IMR-90 (cell line): ENCODE data around the gene MROH8. TPM values are rescaled to one million over a fixed set of nuclear protein-coding genes. Genes with fewer than 3 reads are reported as not detected.

Experiments
- ATAC-seq: fragments of 200-7000 bp; cut with Tn5 transposase; 2 replicates; pipeline ENCODE4 v1.9.1; 2020; ENCODE audit warnings: low read depth, mild to moderate bottlenecking, moderate library complexity
- BruUV-seq: library from RNA; stranded (reverse); fragments of 400-500 nt; replicated peaks from 2 replicates; lab custom pipeline; 2021; lab: Mats Ljungman, UMichigan
- CTCF ChIA-PET: fragments of 300-600 bp; formaldehyde crosslinking; extraction: SDS; loops from one replicate; lab custom pipeline; 2021; ENCODE audit warnings: antibody characterized with exemption; lab: Yijun Ruan, JAX
- POLR2A ChIA-PET: fragments of 300-600 bp; sonication (Branson Sonifier 250); formaldehyde crosslinking; loops from one replicate; lab custom pipeline; 2022; ENCODE audit warnings: antibody characterized with exemption; ENCODE audit not compliant: unreplicated experiment; lab: Charles Lee
- DNase-seq: peaks from one replicate; pipeline ENCODE4 v3.0.0; 2013
- H2AFZ ChIP-seq: replicated peaks from 2 replicates; pipeline ENCODE3; 2013; ENCODE audit warnings: low read length, mild to moderate bottlenecking; ENCODE audit not compliant: poor library complexity
- H2AK5ac ChIP-seq: 2 replicates; pipeline ENCODE4 v1.6.1; 2013; ENCODE audit warnings: low read depth, low read length, inconsistent platforms
- H2AK9ac ChIP-seq: replicated peaks from 2 replicates; pipeline ENCODE3; 2013; ENCODE audit warnings: mild to moderate bottlenecking, low read depth, low read length, moderate library complexity; ENCODE audit not compliant: poor library complexity
- H2BK120ac ChIP-seq: 2 replicates; pipeline ENCODE4 v1.6.1; 2013; ENCODE audit warnings: low read depth, low read length, inconsistent platforms
- H2BK15ac ChIP-seq: 3 replicates; pipeline ENCODE4 v1.6.1; 2013; ENCODE audit warnings: low read depth, low read length, inconsistent platforms
- H2BK20ac ChIP-seq: 2 replicates; pipeline ENCODE4 v1.6.1; 2013; ENCODE audit warnings: low read depth, mild to moderate bottlenecking, inconsistent platforms, low read length, moderate library complexity
- H2BK5ac ChIP-seq: 2 replicates; pipeline ENCODE4 v1.6.1; 2013; ENCODE audit warnings: mild to moderate bottlenecking, low read depth, low read length, inconsistent platforms; ENCODE audit not compliant: poor library complexity, severe bottlenecking
- H3K14ac ChIP-seq: replicated peaks from 2 replicates; pipeline ENCODE4 v1.6.1; 2013; ENCODE audit warnings: low read depth, low read length, inconsistent platforms
- H3K18ac ChIP-seq: 2 replicates; pipeline ENCODE4 v1.6.1; 2013; ENCODE audit warnings: low read depth, low read length, control low read depth
- H3K23ac ChIP-seq: 2 replicates; pipeline ENCODE4 v1.6.1; 2013; ENCODE audit warnings: low read depth, low read length, inconsistent platforms
- H3K27ac ChIP-seq: 2 replicates; pipeline ENCODE4 v1.5.1; 2013; ENCODE audit warnings: mild to moderate bottlenecking, control low read depth, low read length; ENCODE audit not compliant: insufficient read depth
- H3K27me3 ChIP-seq: 2 replicates; pipeline ENCODE4 v1.6.1; 2013; ENCODE audit warnings: low read length; ENCODE audit not compliant: control insufficient read depth, insufficient read depth
- H3K36me3 ChIP-seq: 2 replicates; pipeline ENCODE4 v1.6.1; 2013; ENCODE audit warnings: low read length, mixed read lengths; ENCODE audit not compliant: control insufficient read depth, insufficient read depth
- H3K4ac ChIP-seq: 2 replicates; pipeline ENCODE4 v1.6.1; 2013; ENCODE audit warnings: low read depth, low read length, inconsistent platforms
- H3K4me1 ChIP-seq: 2 replicates; pipeline ENCODE4 v1.6.1; 2013; ENCODE audit warnings: low read length, mixed read lengths; ENCODE audit not compliant: control insufficient read depth, insufficient read depth
- H3K4me2 ChIP-seq: 2 replicates; pipeline ENCODE4 v1.6.1; 2013; ENCODE audit warnings: low read depth, mild to moderate bottlenecking, control low read depth, low read length, moderate library complexity
- H3K4me3 ChIP-seq: 2 replicates; pipeline ENCODE4 v1.5.1; 2013; ENCODE audit warnings: low read depth, mild to moderate bottlenecking, control low read depth, low read length, moderate library complexity; ENCODE audit not compliant: insufficient read depth
- H3K56ac ChIP-seq: 2 replicates; pipeline ENCODE4 v1.6.1; 2013; ENCODE audit warnings: low read length, inconsistent platforms; ENCODE audit not compliant: insufficient read depth; ENCODE audit errors: extremely low read depth
- H3K79me1 ChIP-seq, 2 experiments: 2 replicates each; pipeline ENCODE4 v1.6.1; 2013; ENCODE audit warnings: low read length in 2 of 2, inconsistent platforms in 1 of 2, low read depth in 1 of 2
- H3K9ac ChIP-seq: 2 replicates; pipeline ENCODE4 v1.6.1; 2013; ENCODE audit warnings: low read depth, low read length, control low read depth
- H3K9me1 ChIP-seq: 2 replicates; pipeline ENCODE4 v1.6.1; 2013; ENCODE audit warnings: low read length, inconsistent platforms; ENCODE audit not compliant: insufficient read depth
- H3K9me3 ChIP-seq: 2 replicates; pipeline ENCODE4 v1.6.1; 2013; ENCODE audit warnings: low read length; ENCODE audit not compliant: control insufficient read depth, insufficient read depth
- H4K20me1 ChIP-seq: 2 replicates; pipeline ENCODE4 v1.6.1; 2013; ENCODE audit warnings: low read length, inconsistent platforms; ENCODE audit not compliant: insufficient read depth
- H4K5ac ChIP-seq: 2 replicates; pipeline ENCODE4 v1.6.1; 2013; ENCODE audit warnings: mild to moderate bottlenecking, low read depth, low read length, control low read depth
- H4K8ac ChIP-seq, 2 experiments: 2 replicates each; pipeline ENCODE4 v1.6.1; 2013; ENCODE audit warnings: low read depth in 2 of 2, low read length in 2 of 2, control low read depth in 1 of 2, inconsistent platforms in 1 of 2
- H4K91ac ChIP-seq: 2 replicates; pipeline ENCODE4 v1.6.1; 2013; ENCODE audit warnings: low read depth, low read length, inconsistent platforms; ENCODE audit not compliant: insufficient read depth
- CEBPB ChIP-seq: IDR thresholded peaks from 2 replicates; pipeline ENCODE4 v1.6.1; 2012; ENCODE audit warnings: low read depth, low read length, improper control_type of control experiment
- CHD1 ChIP-seq: IDR thresholded peaks from 2 replicates; pipeline ENCODE4 v1.6.1; 2012; ENCODE audit warnings: low read depth, low read length, improper control_type of control experiment
- FOS ChIP-seq: fragments of 150-350 bp; IDR thresholded peaks from 2 replicates; pipeline ENCODE4 v1.6.1; 2016; ENCODE audit warnings: low read depth, low read length
- MAFK ChIP-seq: IDR thresholded peaks from 2 replicates; pipeline ENCODE4 v1.6.1; 2012; ENCODE audit warnings: low read depth, low read length, improper control_type of control experiment
- MAZ ChIP-seq: IDR thresholded peaks from 2 replicates; pipeline ENCODE4 v1.6.1; 2012; ENCODE audit warnings: low read depth, mild to moderate bottlenecking, low read length, improper control_type of control experiment, moderate library complexity, borderline replicate concordance
- NFE2L2 ChIP-seq: fragments of 150-350 bp; IDR thresholded peaks from 2 replicates; pipeline ENCODE4 v1.6.1; 2016; ENCODE audit warnings: low read depth, mild to moderate bottlenecking, low read length
- RAD21 ChIP-seq: IDR thresholded peaks from 2 replicates; pipeline ENCODE4 v1.6.1; 2012; ENCODE audit warnings: low read length, improper control_type of control experiment
- RCOR1 ChIP-seq: IDR thresholded peaks from 2 replicates; pipeline ENCODE4 v1.6.1; 2012; ENCODE audit warnings: mild to moderate bottlenecking, low read length, improper control_type of control experiment; ENCODE audit not compliant: insufficient replicate concordance
- RFX5 ChIP-seq: IDR thresholded peaks from 2 replicates; pipeline ENCODE4 v1.8.0; 2012; ENCODE audit warnings: low read depth, mild to moderate bottlenecking, low read length, moderate library complexity
- WGBS, 2 experiments: methylation state at CpG; one replicate each; pipeline versions ENCODE4 v1.1.5 to v1.1.7; 2013; ENCODE audit warnings: missing lambda C conversion rate in 2 of 2; ENCODE audit not compliant: insufficient read length in 1 of 2; ENCODE audit errors: extremely low coverage in 2 of 2; 5-methylcytosine and 5-hydroxymethylcytosine counted together
- dilution Hi-C: fragments of 300-500 bp; cut with HindIII; formaldehyde crosslinking; loops from one replicate; pipeline ENCODE4 v1.14.3; 2018; ENCODE audit warnings: low sequenced_read_pairs; ENCODE audit not compliant: unreplicated experiment
- in situ Hi-C: fragments of 300-500 bp; cut with MboI; formaldehyde crosslinking; loops from 3 replicates; pipeline ENCODE4 v1.14.3; 2019; ENCODE audit warnings: low sequenced_read_pairs, inconsistent platforms, mixed read lengths
- intact Hi-C: fragments of 100-400 bp; cut with micrococcal nuclease; formaldehyde crosslinking; loops from 2 replicates; pipeline ENCODE4 v1.10.0; 2022
- polyA plus RNA-seq, 3 experiments: library from polyadenylated mRNA; depleted of rRNA; stranded (reverse); fragments of >200 nt; gene quantifications; 2 replicates each; pipeline ENCODE4 v1.2.3, GENCODE V29; 2012; ENCODE audit warnings: low replicate concordance in 1 of 3
- total RNA-seq: library from RNA; depleted of rRNA; stranded (reverse); fragments of >200 nt; gene quantifications from 2 replicates; pipeline ENCODE4 v1.2.3, GENCODE V29; 2012

The MROH8 gene
- total and polyA plus RNA-seq, 2 of the 4 experiments (the other 2 are of a cell fraction), result 1.3 to 1.8 TPM

GRCh38 chr20:37133952-37134351 lies 45.4 kb downstream of the MROH8 start:
- no peak overlapping the region for H2BK15ac ChIP-seq
- BruUV-seq, result no TSS peak

More at GRCh38 chr20:37133952-37134351, 45.4 kb downstream of the MROH8 start:
- intact Hi-C loops (no loop called here), in situ Hi-C loops (no loop called here), dilution Hi-C loops (no loop called here)
- 96% methylated on average over 2 of the region's 2 CpGs; no CpG with 5 or more reads in 1 of the 2 experiments for WGBS, 2 experiments
- Histone ChIP-seq H2AFZ (no peak overlapping the region), H3K23ac (no peak overlapping the region), H3K4me3 (no peak overlapping the region), H3K14ac (no peak overlapping the region), H2BK20ac (no peak overlapping the region), H3K4ac (no peak overlapping the region), H3K36me3 (no peaks in the 10 kb centered on the region), H2AK5ac (no peak overlapping the region), H4K8ac (no peak overlapping the region), H4K5ac (no peak overlapping the region), H3K9me3 (no peaks in the 10 kb centered on the region), H2BK120ac (no peak overlapping the region), H3K56ac (no peak overlapping the region), H4K20me1 (no peaks in the 10 kb centered on the region), H4K91ac (no peak overlapping the region), H3K27ac (no peak overlapping the region), H3K9me1 (no peaks in the 10 kb centered on the region), H3K9ac (no peak overlapping the region), H2AK9ac (no peak overlapping the region), H3K4me1 (no peaks in the 10 kb centered on the region), H2BK5ac (no peak overlapping the region), H3K79me1 (no peaks in the 10 kb centered on the region), H3K4me2 (no peak overlapping the region), H3K27me3 (peaks cover 7% of the 10 kb centered on the region), H3K18ac (no peak overlapping the region)
- POLR2A ChIA-PET, result no interaction called here
- no peak for TF ChIP-seq NFE2L2
- no peak for TF ChIP-seq MAZ
- no peak for TF ChIP-seq RFX5
- no peak for TF ChIP-seq RCOR1
- no peak for TF ChIP-seq RAD21
- no peak for TF ChIP-seq MAFK
- TF ChIP-seq FOS, result no peak
- TF ChIP-seq CHD1, result no peak
- no peak for TF ChIP-seq CEBPB
- ATAC-seq, result no peak
- no peak for DNase-seq
- CTCF ChIA-PET, result no interaction called here
